ENCODE measurements around the gene CD160. TPM values are rescaled to one million over a fixed set of nuclear protein-coding genes. Genes with fewer than 3 reads are reported as not detected.
"Not testable (repeated sequence)": the region's sequence is repeated elsewhere in the genome, so short reads cannot be mapped to it uniquely, and the experiment has no call there.

The CD160 gene
- total RNA-seq, 1 donor = not detected

DNA sequence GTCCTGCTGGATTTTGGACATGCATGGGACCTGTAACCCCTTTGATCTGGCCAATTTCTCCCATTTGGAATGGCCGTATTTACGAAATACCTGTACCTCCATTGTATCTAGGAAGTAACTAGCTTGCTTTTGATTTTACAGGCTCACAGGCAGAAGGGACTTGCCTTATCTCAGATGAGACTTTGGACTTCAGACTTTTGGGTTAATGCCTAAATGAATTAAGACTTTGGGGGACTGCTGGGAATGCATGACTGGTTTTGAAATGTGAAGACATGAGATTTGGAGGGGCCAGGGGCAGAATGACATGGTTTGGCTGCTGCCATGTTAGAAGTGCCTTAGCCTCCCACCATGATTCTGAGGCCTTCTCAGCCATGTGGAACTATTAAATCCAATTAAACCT lies 42.7 kb downstream of the CD160 start:
- H4K20me1 ChIP-seq (ENCODE audit: insufficient read depth, low read length); H3K27ac ChIP-seq (ENCODE audit: low read depth, low read length); H3K79me2 ChIP-seq (ENCODE audit: insufficient read depth, low read length); H2AFZ ChIP-seq (ENCODE audit: low read length); H3K4me2 ChIP-seq (ENCODE audit: insufficient read depth, low read length); H3K27me3 ChIP-seq (ENCODE audit: insufficient read depth, low read length); H3K9me3 ChIP-seq (ENCODE audit: low read depth, low read length); DNase-seq (ENCODE audit: insufficient read length, low spot score, missing footprints); H3K4me3 ChIP-seq (ENCODE audit: insufficient read depth, low read length); H3K4me1 ChIP-seq (ENCODE audit: insufficient read depth, low read length): not testable (repeated sequence)
- peaks cover 12% of the 10 kb centered on the region for H3K36me3 ChIP-seq (ENCODE audit: insufficient read depth, low read length)

DNA sequence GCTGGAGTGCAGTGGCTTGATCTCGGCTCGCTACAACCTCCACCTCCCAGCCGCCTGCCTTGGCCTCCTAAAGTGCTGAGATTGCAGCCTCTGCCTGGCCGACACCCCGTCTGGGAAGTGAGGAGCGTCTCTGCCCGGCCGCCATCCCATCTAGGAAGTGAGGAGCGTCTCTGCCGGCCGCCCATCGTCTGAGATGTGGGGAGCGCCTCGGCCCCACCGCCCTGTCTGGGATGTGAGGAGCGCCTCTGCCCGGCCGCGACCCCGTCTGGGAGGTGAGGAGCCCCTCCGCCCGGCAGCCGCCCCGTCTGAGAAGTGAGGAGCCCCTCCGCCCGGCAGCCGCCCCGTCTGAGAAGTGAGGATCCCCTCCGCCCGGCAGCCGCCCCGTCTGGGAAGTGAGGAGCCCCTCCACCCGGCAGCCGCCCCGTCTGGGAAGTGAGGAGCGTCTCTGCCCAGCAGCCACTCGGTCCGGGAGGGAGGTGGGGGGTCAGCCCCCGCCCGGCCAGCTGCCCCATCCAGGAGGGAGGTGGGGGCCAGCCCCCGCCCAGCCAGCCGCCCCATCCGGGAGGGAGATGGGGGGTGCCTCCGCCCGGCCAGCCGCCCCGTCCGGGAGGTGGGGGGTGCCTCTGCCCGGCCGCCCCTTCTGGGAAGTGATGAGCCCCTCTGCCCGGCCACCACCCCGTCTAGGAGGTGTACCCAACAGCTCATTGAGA lies 45.1 kb downstream of the CD160 start:
- not testable (repeated sequence) for H3K27ac ChIP-seq (ENCODE audit: low read depth, low read length); H4K20me1 ChIP-seq (ENCODE audit: insufficient read depth, low read length); H3K27me3 ChIP-seq (ENCODE audit: insufficient read depth, low read length); H3K79me2 ChIP-seq (ENCODE audit: insufficient read depth, low read length); H3K9me3 ChIP-seq (ENCODE audit: low read depth, low read length); H3K36me3 ChIP-seq (ENCODE audit: insufficient read depth, low read length); H2AFZ ChIP-seq (ENCODE audit: low read length); H3K4me1 ChIP-seq (ENCODE audit: insufficient read depth, low read length); H3K4me2 ChIP-seq (ENCODE audit: insufficient read depth, low read length); DNase-seq (ENCODE audit: insufficient read length, low spot score, missing footprints); H3K4me3 ChIP-seq (ENCODE audit: insufficient read depth, low read length)

DNA sequence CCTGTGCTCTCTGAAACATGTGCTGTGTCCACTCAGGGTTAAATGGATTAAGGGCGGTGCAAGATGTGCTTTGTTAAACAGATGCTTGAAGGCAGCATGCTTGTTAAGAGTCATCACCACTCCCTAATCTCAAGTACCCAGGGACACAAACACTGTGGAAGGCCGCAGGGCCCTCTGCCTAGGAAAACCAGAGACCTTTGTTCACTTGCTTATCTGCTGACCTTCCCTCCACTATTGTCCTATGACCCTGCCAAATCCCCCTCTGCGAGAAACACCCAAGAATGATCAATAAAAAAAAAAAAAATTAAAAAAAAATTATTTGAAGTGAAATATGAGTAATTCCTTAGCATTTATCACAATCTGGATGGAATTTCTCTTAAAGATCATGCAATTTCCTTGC lies 45.8 kb downstream of the CD160 start:
- not testable (repeated sequence) for H2AFZ ChIP-seq (ENCODE audit: low read length); H3K79me2 ChIP-seq (ENCODE audit: insufficient read depth, low read length); H3K36me3 ChIP-seq (ENCODE audit: insufficient read depth, low read length); H3K27ac ChIP-seq (ENCODE audit: low read depth, low read length); H3K4me2 ChIP-seq (ENCODE audit: insufficient read depth, low read length); H3K9me3 ChIP-seq (ENCODE audit: low read depth, low read length); H4K20me1 ChIP-seq (ENCODE audit: insufficient read depth, low read length); H3K27me3 ChIP-seq (ENCODE audit: insufficient read depth, low read length); DNase-seq (ENCODE audit: insufficient read length, low spot score, missing footprints); H3K4me3 ChIP-seq (ENCODE audit: insufficient read depth, low read length); H3K4me1 ChIP-seq (ENCODE audit: insufficient read depth, low read length)

DNA sequence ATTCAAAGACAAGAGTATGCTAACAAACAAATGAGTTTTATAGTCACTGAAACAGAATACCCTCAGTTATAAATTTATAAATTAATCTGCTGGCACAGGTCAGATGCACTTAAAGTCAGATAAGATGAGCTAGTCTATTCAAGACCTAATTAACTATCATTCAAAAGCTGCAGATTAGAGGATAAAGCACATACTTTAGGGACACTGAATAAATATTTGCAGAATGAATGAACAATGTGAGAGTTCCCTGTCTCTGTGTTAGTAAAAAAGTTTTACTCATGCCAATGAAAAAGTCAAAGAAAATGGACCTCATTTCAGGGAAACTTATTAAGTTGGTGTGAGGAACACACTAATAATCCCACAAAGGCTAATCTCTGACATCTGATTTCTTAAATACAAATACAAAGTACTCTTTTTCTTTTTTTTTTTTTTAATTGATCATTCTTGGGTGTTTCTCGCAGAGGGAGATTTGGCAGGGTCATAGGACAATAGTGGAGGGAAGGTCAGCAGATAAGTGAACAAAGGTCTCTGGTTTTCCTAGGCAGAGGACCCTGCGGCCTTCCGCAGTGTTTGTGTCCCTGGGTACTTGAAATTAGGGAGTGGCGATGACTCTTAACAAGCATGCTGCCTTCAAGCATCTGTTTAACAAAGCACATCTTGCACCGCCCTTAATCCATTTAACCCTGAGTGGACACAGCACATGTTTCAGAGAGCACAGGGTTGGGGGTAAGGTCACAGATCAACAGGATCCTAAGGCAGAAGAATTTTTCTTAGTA lies 46.5 kb downstream of the CD160 start:
- not testable (repeated sequence) for H3K36me3 ChIP-seq (ENCODE audit: insufficient read depth, low read length); H3K9me3 ChIP-seq (ENCODE audit: low read depth, low read length); H3K4me3 ChIP-seq (ENCODE audit: insufficient read depth, low read length); H3K4me1 ChIP-seq (ENCODE audit: insufficient read depth, low read length); H4K20me1 ChIP-seq (ENCODE audit: insufficient read depth, low read length); H3K4me2 ChIP-seq (ENCODE audit: insufficient read depth, low read length); H3K27me3 ChIP-seq (ENCODE audit: insufficient read depth, low read length); H2AFZ ChIP-seq (ENCODE audit: low read length); H3K79me2 ChIP-seq (ENCODE audit: insufficient read depth, low read length); H3K27ac ChIP-seq (ENCODE audit: low read depth, low read length)
- DNase-seq (ENCODE audit: insufficient read length, low spot score, missing footprints) = peak; percentile 43

DNA sequence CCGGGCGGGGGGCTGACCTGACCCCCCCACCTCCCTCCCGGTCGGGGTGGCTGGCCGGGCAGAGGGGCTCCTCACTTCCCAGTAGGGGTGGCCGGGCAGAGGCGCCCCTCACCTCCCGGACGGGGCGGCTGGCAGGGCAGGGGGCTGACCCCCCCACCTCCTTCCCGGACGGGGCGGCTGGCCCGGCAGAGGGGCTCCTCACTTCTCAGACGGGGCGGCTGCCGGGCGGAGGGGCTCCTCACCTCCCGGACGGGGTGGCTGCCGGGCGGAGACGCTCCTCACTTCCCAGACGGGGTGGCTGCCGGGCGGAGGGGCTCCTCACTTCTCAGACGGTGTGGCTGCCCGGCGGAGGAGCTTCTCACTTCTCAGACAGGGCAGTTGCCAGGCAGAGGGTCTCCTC lies 47.6 kb downstream of the CD160 start:
- not testable (repeated sequence) for DNase-seq (ENCODE audit: insufficient read length, low spot score, missing footprints); H3K27me3 ChIP-seq (ENCODE audit: insufficient read depth, low read length); H3K79me2 ChIP-seq (ENCODE audit: insufficient read depth, low read length); H2AFZ ChIP-seq (ENCODE audit: low read length); H3K4me1 ChIP-seq (ENCODE audit: insufficient read depth, low read length); H3K4me2 ChIP-seq (ENCODE audit: insufficient read depth, low read length); H3K4me3 ChIP-seq (ENCODE audit: insufficient read depth, low read length); H4K20me1 ChIP-seq (ENCODE audit: insufficient read depth, low read length); H3K9me3 ChIP-seq (ENCODE audit: low read depth, low read length); H3K27ac ChIP-seq (ENCODE audit: low read depth, low read length)
- peaks cover 15% of the 10 kb centered on the region for H3K36me3 ChIP-seq (ENCODE audit: insufficient read depth, low read length)

DNA sequence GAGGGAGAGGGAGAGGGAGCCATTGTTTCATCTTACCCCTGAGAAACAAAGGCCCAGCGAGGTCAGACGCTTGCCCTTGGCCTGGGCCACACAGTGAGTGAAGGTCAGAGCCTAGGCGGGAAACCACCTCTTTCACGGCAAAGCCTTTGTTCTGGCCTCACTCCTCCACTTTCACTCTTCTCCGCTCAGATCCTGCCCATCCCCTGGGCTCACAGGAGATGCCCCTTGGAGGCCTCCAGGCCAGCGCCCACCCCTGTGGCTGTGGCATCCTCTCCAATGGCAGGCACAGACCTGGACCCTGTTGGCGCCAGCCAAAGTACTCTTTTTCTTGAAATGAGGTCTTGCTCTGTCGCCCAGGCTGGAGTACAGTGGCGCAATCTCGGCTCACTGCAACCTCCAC lies 48.7 kb downstream of the CD160 start:
- H3K9me3 ChIP-seq (ENCODE audit: low read depth, low read length); H3K4me1 ChIP-seq (ENCODE audit: insufficient read depth, low read length); DNase-seq (ENCODE audit: insufficient read length, low spot score, missing footprints); H4K20me1 ChIP-seq (ENCODE audit: insufficient read depth, low read length); H3K79me2 ChIP-seq (ENCODE audit: insufficient read depth, low read length); H3K4me3 ChIP-seq (ENCODE audit: insufficient read depth, low read length); H3K4me2 ChIP-seq (ENCODE audit: insufficient read depth, low read length); H3K27me3 ChIP-seq (ENCODE audit: insufficient read depth, low read length); H3K27ac ChIP-seq (ENCODE audit: low read depth, low read length); H2AFZ ChIP-seq (ENCODE audit: low read length): not testable (repeated sequence)
- peaks cover 21% of the 10 kb centered on the region for H3K36me3 ChIP-seq (ENCODE audit: insufficient read depth, low read length)
